IMR-90 (cell line): ENCODE results near the gene MLLT3. TPM values are rescaled to one million over a fixed set of nuclear protein-coding genes. Genes with fewer than 3 reads are reported as not detected.

Experiments used
- ATAC-seq: fragments of 200-7000 bp; cut with Tn5 transposase; 2 replicates; pipeline ENCODE4 v1.9.1; 2020; ENCODE audit warnings: low read depth, mild to moderate bottlenecking, moderate library complexity
- BruUV-seq: library from RNA; stranded (reverse); fragments of 400-500 nt; replicated peaks from 2 replicates; lab custom pipeline; 2021; lab: Mats Ljungman, UMichigan
- CTCF ChIA-PET: fragments of 300-600 bp; formaldehyde crosslinking; extraction: SDS; loops from one replicate; lab custom pipeline; 2021; ENCODE audit warnings: antibody characterized with exemption; lab: Yijun Ruan, JAX
- POLR2A ChIA-PET: fragments of 300-600 bp; sonication (Branson Sonifier 250); formaldehyde crosslinking; loops from one replicate; lab custom pipeline; 2022; ENCODE audit warnings: antibody characterized with exemption; ENCODE audit not compliant: unreplicated experiment; lab: Charles Lee
- DNase-seq: peaks from one replicate; pipeline ENCODE4 v3.0.0; 2013
- H2AFZ ChIP-seq: replicated peaks from 2 replicates; pipeline ENCODE3; 2013; ENCODE audit warnings: low read length, mild to moderate bottlenecking; ENCODE audit not compliant: poor library complexity
- H2AK5ac ChIP-seq: 2 replicates; pipeline ENCODE4 v1.6.1; 2013; ENCODE audit warnings: low read depth, low read length, inconsistent platforms
- H2AK9ac ChIP-seq: replicated peaks from 2 replicates; pipeline ENCODE3; 2013; ENCODE audit warnings: mild to moderate bottlenecking, low read depth, low read length, moderate library complexity; ENCODE audit not compliant: poor library complexity
- H2BK120ac ChIP-seq: 2 replicates; pipeline ENCODE4 v1.6.1; 2013; ENCODE audit warnings: low read depth, low read length, inconsistent platforms
- H2BK15ac ChIP-seq: 3 replicates; pipeline ENCODE4 v1.6.1; 2013; ENCODE audit warnings: low read depth, low read length, inconsistent platforms
- H2BK20ac ChIP-seq: 2 replicates; pipeline ENCODE4 v1.6.1; 2013; ENCODE audit warnings: low read depth, mild to moderate bottlenecking, inconsistent platforms, low read length, moderate library complexity
- H2BK5ac ChIP-seq: 2 replicates; pipeline ENCODE4 v1.6.1; 2013; ENCODE audit warnings: mild to moderate bottlenecking, low read depth, low read length, inconsistent platforms; ENCODE audit not compliant: poor library complexity, severe bottlenecking
- H3K14ac ChIP-seq: replicated peaks from 2 replicates; pipeline ENCODE4 v1.6.1; 2013; ENCODE audit warnings: low read depth, low read length, inconsistent platforms
- H3K18ac ChIP-seq: 2 replicates; pipeline ENCODE4 v1.6.1; 2013; ENCODE audit warnings: low read depth, low read length, control low read depth
- H3K23ac ChIP-seq: 2 replicates; pipeline ENCODE4 v1.6.1; 2013; ENCODE audit warnings: low read depth, low read length, inconsistent platforms
- H3K27ac ChIP-seq: 2 replicates; pipeline ENCODE4 v1.5.1; 2013; ENCODE audit warnings: mild to moderate bottlenecking, control low read depth, low read length; ENCODE audit not compliant: insufficient read depth
- H3K27me3 ChIP-seq: 2 replicates; pipeline ENCODE4 v1.6.1; 2013; ENCODE audit warnings: low read length; ENCODE audit not compliant: control insufficient read depth, insufficient read depth
- H3K36me3 ChIP-seq: 2 replicates; pipeline ENCODE4 v1.6.1; 2013; ENCODE audit warnings: low read length, mixed read lengths; ENCODE audit not compliant: control insufficient read depth, insufficient read depth
- H3K4ac ChIP-seq: 2 replicates; pipeline ENCODE4 v1.6.1; 2013; ENCODE audit warnings: low read depth, low read length, inconsistent platforms
- H3K4me1 ChIP-seq: 2 replicates; pipeline ENCODE4 v1.6.1; 2013; ENCODE audit warnings: low read length, mixed read lengths; ENCODE audit not compliant: control insufficient read depth, insufficient read depth
- H3K4me2 ChIP-seq: 2 replicates; pipeline ENCODE4 v1.6.1; 2013; ENCODE audit warnings: low read depth, mild to moderate bottlenecking, control low read depth, low read length, moderate library complexity
- H3K4me3 ChIP-seq: 2 replicates; pipeline ENCODE4 v1.5.1; 2013; ENCODE audit warnings: low read depth, mild to moderate bottlenecking, control low read depth, low read length, moderate library complexity; ENCODE audit not compliant: insufficient read depth
- H3K56ac ChIP-seq: 2 replicates; pipeline ENCODE4 v1.6.1; 2013; ENCODE audit warnings: low read length, inconsistent platforms; ENCODE audit not compliant: insufficient read depth; ENCODE audit errors: extremely low read depth
- H3K79me1 ChIP-seq, 2 experiments: 2 replicates each; pipeline ENCODE4 v1.6.1; 2013; ENCODE audit warnings: low read length in 2 of 2, inconsistent platforms in 1 of 2, low read depth in 1 of 2
- H3K9ac ChIP-seq: 2 replicates; pipeline ENCODE4 v1.6.1; 2013; ENCODE audit warnings: low read depth, low read length, control low read depth
- H3K9me1 ChIP-seq: 2 replicates; pipeline ENCODE4 v1.6.1; 2013; ENCODE audit warnings: low read length, inconsistent platforms; ENCODE audit not compliant: insufficient read depth
- H3K9me3 ChIP-seq: 2 replicates; pipeline ENCODE4 v1.6.1; 2013; ENCODE audit warnings: low read length; ENCODE audit not compliant: control insufficient read depth, insufficient read depth
- H4K20me1 ChIP-seq: 2 replicates; pipeline ENCODE4 v1.6.1; 2013; ENCODE audit warnings: low read length, inconsistent platforms; ENCODE audit not compliant: insufficient read depth
- H4K5ac ChIP-seq: 2 replicates; pipeline ENCODE4 v1.6.1; 2013; ENCODE audit warnings: mild to moderate bottlenecking, low read depth, low read length, control low read depth
- H4K8ac ChIP-seq, 2 experiments: 2 replicates each; pipeline ENCODE4 v1.6.1; 2013; ENCODE audit warnings: low read depth in 2 of 2, low read length in 2 of 2, control low read depth in 1 of 2, inconsistent platforms in 1 of 2
- H4K91ac ChIP-seq: 2 replicates; pipeline ENCODE4 v1.6.1; 2013; ENCODE audit warnings: low read depth, low read length, inconsistent platforms; ENCODE audit not compliant: insufficient read depth
- CEBPB ChIP-seq: IDR thresholded peaks from 2 replicates; pipeline ENCODE4 v1.6.1; 2012; ENCODE audit warnings: low read depth, low read length, improper control_type of control experiment
- CHD1 ChIP-seq: IDR thresholded peaks from 2 replicates; pipeline ENCODE4 v1.6.1; 2012; ENCODE audit warnings: low read depth, low read length, improper control_type of control experiment
- ELK1 ChIP-seq: fragments of 150-350 bp; IDR thresholded peaks from 2 replicates; pipeline ENCODE4 v1.6.1; 2016; ENCODE audit warnings: low read depth, mild to moderate bottlenecking, low read length, moderate library complexity, borderline replicate concordance
- FOS ChIP-seq: fragments of 150-350 bp; IDR thresholded peaks from 2 replicates; pipeline ENCODE4 v1.6.1; 2016; ENCODE audit warnings: low read depth, low read length
- MAFK ChIP-seq: IDR thresholded peaks from 2 replicates; pipeline ENCODE4 v1.6.1; 2012; ENCODE audit warnings: low read depth, low read length, improper control_type of control experiment
- NFE2L2 ChIP-seq: fragments of 150-350 bp; IDR thresholded peaks from 2 replicates; pipeline ENCODE4 v1.6.1; 2016; ENCODE audit warnings: low read depth, mild to moderate bottlenecking, low read length
- POLR2A ChIP-seq: IDR thresholded peaks from 2 replicates; pipeline ENCODE4 v1.6.1; 2012; ENCODE audit warnings: mild to moderate bottlenecking, low read depth, low read length
- RCOR1 ChIP-seq: IDR thresholded peaks from 2 replicates; pipeline ENCODE4 v1.6.1; 2012; ENCODE audit warnings: mild to moderate bottlenecking, low read length, improper control_type of control experiment; ENCODE audit not compliant: insufficient replicate concordance
- SMC3 ChIP-seq: fragments of 150-350 bp; IDR thresholded peaks from 2 replicates; pipeline ENCODE4 v1.6.1; 2016; ENCODE audit warnings: low read depth, mild to moderate bottlenecking, antibody characterized with exemption, low read length, moderate library complexity
- WGBS, 2 experiments: methylation state at CpG; one replicate each; pipeline versions ENCODE4 v1.1.5 to v1.1.7; 2013; ENCODE audit warnings: missing lambda C conversion rate in 2 of 2; ENCODE audit not compliant: insufficient read length in 1 of 2; ENCODE audit errors: extremely low coverage in 2 of 2; 5-methylcytosine and 5-hydroxymethylcytosine counted together
- dilution Hi-C: fragments of 300-500 bp; cut with HindIII; formaldehyde crosslinking; loops from one replicate; pipeline ENCODE4 v1.14.3; 2018; ENCODE audit warnings: low sequenced_read_pairs; ENCODE audit not compliant: unreplicated experiment
- in situ Hi-C: fragments of 300-500 bp; cut with MboI; formaldehyde crosslinking; loops from 3 replicates; pipeline ENCODE4 v1.14.3; 2019; ENCODE audit warnings: low sequenced_read_pairs, inconsistent platforms, mixed read lengths
- intact Hi-C: fragments of 100-400 bp; cut with micrococcal nuclease; formaldehyde crosslinking; loops from 2 replicates; pipeline ENCODE4 v1.10.0; 2022
- polyA plus RNA-seq, 3 experiments: library from polyadenylated mRNA; depleted of rRNA; stranded (reverse); fragments of >200 nt; gene quantifications; 2 replicates each; pipeline ENCODE4 v1.2.3, GENCODE V29; 2012; ENCODE audit warnings: low replicate concordance in 1 of 3
- total RNA-seq: library from RNA; depleted of rRNA; stranded (reverse); fragments of >200 nt; gene quantifications from 2 replicates; pipeline ENCODE4 v1.2.3, GENCODE V29; 2012
- TF ChIP-seq, protein P1 (sequence below): conservative IDR thresholded peaks from 2 replicates; pipeline ENCODE4 v1.5.1; 2012; ENCODE audit warnings: mild to moderate bottlenecking, low read depth, low read length, improper control_type of control experiment

The MLLT3 gene
- total and polyA plus RNA-seq, 2 of the 4 experiments (the other 2 are of a cell fraction): 10.4 to 21.1 TPM

DNA sequence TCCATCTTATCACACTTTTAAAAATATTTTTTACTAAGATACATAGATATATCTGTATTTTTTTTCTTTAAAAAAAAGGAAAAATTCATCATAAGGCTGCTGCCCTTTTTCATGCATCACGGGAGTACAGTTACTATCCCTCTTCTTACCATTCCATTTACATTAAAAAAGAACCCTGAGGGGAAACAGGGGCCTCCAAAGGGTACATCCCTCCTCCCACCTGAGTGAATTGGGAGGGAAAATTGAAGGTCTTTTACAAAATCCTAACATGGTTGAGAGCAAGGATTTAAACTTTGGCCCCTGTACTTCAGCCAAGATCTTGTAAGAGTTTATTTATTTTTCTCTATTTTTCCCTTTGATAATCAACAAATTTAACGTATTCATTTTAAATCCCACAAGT is 319.2 kb downstream of the MLLT3 start:
- H4K5ac ChIP-seq: no peak overlapping the region
- dilution Hi-C loops: no loop called here
- no peak overlapping the region for H2AK9ac ChIP-seq
- no peak overlapping the region for H4K91ac ChIP-seq
- no peak overlapping the region for H3K56ac ChIP-seq
- ChIA-PET POLR2A (no interaction called here), CTCF (no interaction called here)
- no peak overlapping the region for H3K14ac ChIP-seq
- H2BK5ac ChIP-seq: no peak overlapping the region
- H3K9me3 ChIP-seq: no peaks in the 10 kb centered on the region
- H3K9me1 ChIP-seq: peaks cover 4% of the 10 kb centered on the region; the same call in 1 of the 2 replicates
- no TSS peak for BruUV-seq
- H3K79me1 ChIP-seq: no peaks in the 10 kb centered on the region
- no peaks in the 10 kb centered on the region for H3K36me3 ChIP-seq
- no peak overlapping the region for H2AFZ ChIP-seq
- H2BK15ac ChIP-seq: no peak overlapping the region
- no peak overlapping the region for H3K4ac ChIP-seq
- no peak overlapping the region for H3K27ac ChIP-seq
- in situ Hi-C loops: no loop called here
- no peak overlapping the region for H2AK5ac ChIP-seq
- no peaks in the 10 kb centered on the region for H4K20me1 ChIP-seq
- H2BK20ac ChIP-seq: no peak overlapping the region
- no peaks in the 10 kb centered on the region for H3K4me1 ChIP-seq
- TF ChIP-seq SMC3 (no peak), POLR2A (no peak), CHD1 (no peak), RCOR1 (no peak), CEBPB (no peak), FOS (no peak), NFE2L2 (no peak), MAFK (no peak), ELK1 (no peak)
- TF ChIP-seq, protein P1, sequence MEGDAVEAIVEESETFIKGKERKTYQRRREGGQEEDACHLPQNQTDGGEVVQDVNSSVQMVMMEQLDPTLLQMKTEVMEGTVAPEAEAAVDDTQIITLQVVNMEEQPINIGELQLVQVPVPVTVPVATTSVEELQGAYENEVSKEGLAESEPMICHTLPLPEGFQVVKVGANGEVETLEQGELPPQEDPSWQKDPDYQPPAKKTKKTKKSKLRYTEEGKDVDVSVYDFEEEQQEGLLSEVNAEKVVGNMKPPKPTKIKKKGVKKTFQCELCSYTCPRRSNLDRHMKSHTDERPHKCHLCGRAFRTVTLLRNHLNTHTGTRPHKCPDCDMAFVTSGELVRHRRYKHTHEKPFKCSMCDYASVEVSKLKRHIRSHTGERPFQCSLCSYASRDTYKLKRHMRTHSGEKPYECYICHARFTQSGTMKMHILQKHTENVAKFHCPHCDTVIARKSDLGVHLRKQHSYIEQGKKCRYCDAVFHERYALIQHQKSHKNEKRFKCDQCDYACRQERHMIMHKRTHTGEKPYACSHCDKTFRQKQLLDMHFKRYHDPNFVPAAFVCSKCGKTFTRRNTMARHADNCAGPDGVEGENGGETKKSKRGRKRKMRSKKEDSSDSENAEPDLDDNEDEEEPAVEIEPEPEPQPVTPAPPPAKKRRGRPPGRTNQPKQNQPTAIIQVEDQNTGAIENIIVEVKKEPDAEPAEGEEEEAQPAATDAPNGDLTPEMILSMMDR: no peak
- no peak overlapping the region for H3K4me2 ChIP-seq
- no CpG with 5 or more reads among the region's 2 CpGs for whole genome bisulfite sequencing, 2 experiments
- no peak overlapping the region for H2BK120ac ChIP-seq
- no peak overlapping the region for H3K9ac ChIP-seq
- H3K23ac ChIP-seq: no peak overlapping the region
- no peaks in the 10 kb centered on the region for H3K27me3 ChIP-seq
- no peak for ATAC-seq
- H3K4me3 ChIP-seq: no peak overlapping the region
- H3K18ac ChIP-seq: no peak overlapping the region
- DNase-seq: no peak
- no peak overlapping the region for H4K8ac ChIP-seq
- intact Hi-C loops: no loop called here
